ENCODE data around the gene DET1.

DNA sequence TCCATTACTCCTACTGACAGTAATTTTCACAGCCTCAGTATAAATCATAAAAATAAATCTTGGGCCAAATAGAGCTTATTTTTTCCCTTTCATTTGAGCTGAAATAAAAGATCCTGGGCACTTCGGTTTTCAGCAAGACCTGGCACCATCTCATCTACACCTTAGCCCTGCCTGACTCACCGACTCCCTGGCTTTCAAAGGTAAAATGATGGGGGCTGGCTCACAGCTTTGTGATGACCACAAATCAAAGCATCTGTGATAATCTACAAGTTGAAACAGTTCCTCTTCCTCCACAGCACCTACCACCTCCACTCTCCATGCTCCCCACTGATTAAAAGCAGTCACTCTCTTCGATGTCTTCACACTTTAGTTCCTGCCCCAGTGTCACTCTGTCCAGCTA lies 27.6 kb downstream of the DET1 start:
- TF ChIP-seq, protein P1, sequence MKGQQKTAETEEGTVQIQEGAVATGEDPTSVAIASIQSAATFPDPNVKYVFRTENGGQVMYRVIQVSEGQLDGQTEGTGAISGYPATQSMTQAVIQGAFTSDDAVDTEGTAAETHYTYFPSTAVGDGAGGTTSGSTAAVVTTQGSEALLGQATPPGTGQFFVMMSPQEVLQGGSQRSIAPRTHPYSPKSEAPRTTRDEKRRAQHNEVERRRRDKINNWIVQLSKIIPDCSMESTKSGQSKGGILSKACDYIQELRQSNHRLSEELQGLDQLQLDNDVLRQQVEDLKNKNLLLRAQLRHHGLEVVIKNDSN (CRISPR knock-in tag; IDR thresholded peaks at IDR 0.05) = no peak
- no peak for TF ChIP-seq ZBTB21 (CRISPR knock-in tag; IDR thresholded peaks at IDR 0.05; ENCODE audit: borderline replicate concordance)
- no peak for TF ChIP-seq CTCF (IDR thresholded peaks at IDR 0.05)
